GM10248 (cell line): ENCODE results near the gene MAP10.

Experiments
- CTCF ChIA-PET: fragments of 300-600 bp; sonication (Branson Sonifier 250); formaldehyde crosslinking; extraction: SDS; loops from one replicate; lab custom pipeline; 2021; ENCODE audit warnings: antibody characterized with exemption; lab: Yijun Ruan, JAX
- POLR2A ChIA-PET: fragments of 350-650 bp; sonication (Branson Sonifier 250); formaldehyde crosslinking; extraction: SDS; loops from one replicate; lab custom pipeline; 2020; ENCODE audit warnings: antibody characterized with exemption; lab: Yijun Ruan, JAX
- DNase-seq: peaks from one replicate; pipeline ENCODE4 v3.0.0; 2012; ENCODE audit errors: extremely low spot score
- CTCF ChIP-seq: IDR thresholded peaks from 2 replicates; pipeline ENCODE4 v1.5.1; 2012; ENCODE audit warnings: mild to moderate bottlenecking, low read depth; ENCODE audit errors: extremely low read depth, missing control alignments, control extremely low read depth

MAP10 gene

GRCh38 chr1:232767305-232768074 is 37.7 kb upstream of the MAP10 start:
- POLR2A ChIA-PET, result no interaction called here
- CTCF ChIA-PET, result no interaction called here
- no peak for DNase-seq
- no peak for TF ChIP-seq CTCF

- CTCF ChIA-PET, result no interaction called here
- POLR2A ChIA-PET, result no interaction called here
- DNase-seq, result no peak
- no peak for TF ChIP-seq CTCF
Measured at GRCh38 chr1:232768793-232769192, 36.4 kb upstream of the MAP10 start.

- DNase-seq, result no peak
- no peak for TF ChIP-seq CTCF
Measured at GRCh38 chr1:232769733-232770132, 35.5 kb upstream of the MAP10 start.

GRCh38 chr1:232773752-232774151 is 31.5 kb upstream of the MAP10 start:
- CTCF ChIA-PET, result no interaction called here

More at GRCh38 chr1:232769733-232770132, 35.5 kb upstream of the MAP10 start:
- ChIA-PET POLR2A (no interaction called here), CTCF (no interaction called here)

GRCh38 chr1:232776526-232777106 is 28.6 kb upstream of the MAP10 start:
- DNase-seq, result no peak
- no peak for TF ChIP-seq CTCF
- ChIA-PET CTCF (interaction anchor here (1.0 to 1.4 kb wide), 2 partner anchors 18 to 519 kb away, joined by 3 read pairs; partner anchors contain the start of gene PCNX2), POLR2A (no interaction called here)

More at GRCh38 chr1:232773752-232774151, 31.5 kb upstream of the MAP10 start:
- no peak for TF ChIP-seq CTCF
- no peak for DNase-seq
- POLR2A ChIA-PET, result no interaction called here

- ChIA-PET POLR2A (no interaction called here), CTCF (no interaction called here)
- DNase-seq, result no peak
- no peak for TF ChIP-seq CTCF
Measured at GRCh38 chr1:232780354-232780753, 24.9 kb upstream of the MAP10 start.
